B cell (primary cell): ENCODE data around the gene MICAL3.
"Not testable (repeated sequence)": the region's sequence is repeated elsewhere in the genome, so short reads cannot be mapped to it uniquely, and the experiment has no call there.

ENCODE experiments used
- CTCF ChIP-seq: fragments of 200-600 bp; IDR thresholded peaks from one replicate; pipeline ENCODE4 v1.8.0; 2022; ENCODE audit warnings: antibody characterized with exemption, mild to moderate bottlenecking
- EZH2 ChIP-seq: IDR thresholded peaks from 2 replicates; pipeline ENCODE4 v1.6.1; 2012; ENCODE audit warnings: borderline replicate concordance, low read depth, mild to moderate bottlenecking, moderate library complexity, low read length; ENCODE audit not compliant: insufficient read depth, poor library complexity, severe bottlenecking

- not testable (repeated sequence) for TF ChIP-seq EZH2, CTCF
Observed at GRCh38 chr22:17876878-17877855, 147.2 kb downstream of the MICAL3 start.
